GM10266 (cell line): Measurements from ENCODE around the gene PLA2G4D.

Source experiments
- DNase-seq: peaks from one replicate; pipeline ENCODE4 v3.0.0; 2012; ENCODE audit errors: extremely low spot score
- TF ChIP-seq, protein P1 (sequence below): IDR thresholded peaks from 2 replicates; pipeline ENCODE4 v1.5.1; 2012; ENCODE audit warnings: mild to moderate bottlenecking, low read depth; ENCODE audit not compliant: control insufficient read depth, insufficient read depth; ENCODE audit errors: missing control alignments

The PLA2G4D gene

GRCh38 chr15:42080186-42080918 is 14.0 kb downstream of the PLA2G4D start:
- DNase-seq = no peak
- TF ChIP-seq, protein P1, sequence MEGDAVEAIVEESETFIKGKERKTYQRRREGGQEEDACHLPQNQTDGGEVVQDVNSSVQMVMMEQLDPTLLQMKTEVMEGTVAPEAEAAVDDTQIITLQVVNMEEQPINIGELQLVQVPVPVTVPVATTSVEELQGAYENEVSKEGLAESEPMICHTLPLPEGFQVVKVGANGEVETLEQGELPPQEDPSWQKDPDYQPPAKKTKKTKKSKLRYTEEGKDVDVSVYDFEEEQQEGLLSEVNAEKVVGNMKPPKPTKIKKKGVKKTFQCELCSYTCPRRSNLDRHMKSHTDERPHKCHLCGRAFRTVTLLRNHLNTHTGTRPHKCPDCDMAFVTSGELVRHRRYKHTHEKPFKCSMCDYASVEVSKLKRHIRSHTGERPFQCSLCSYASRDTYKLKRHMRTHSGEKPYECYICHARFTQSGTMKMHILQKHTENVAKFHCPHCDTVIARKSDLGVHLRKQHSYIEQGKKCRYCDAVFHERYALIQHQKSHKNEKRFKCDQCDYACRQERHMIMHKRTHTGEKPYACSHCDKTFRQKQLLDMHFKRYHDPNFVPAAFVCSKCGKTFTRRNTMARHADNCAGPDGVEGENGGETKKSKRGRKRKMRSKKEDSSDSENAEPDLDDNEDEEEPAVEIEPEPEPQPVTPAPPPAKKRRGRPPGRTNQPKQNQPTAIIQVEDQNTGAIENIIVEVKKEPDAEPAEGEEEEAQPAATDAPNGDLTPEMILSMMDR = no peak

GRCh38 chr15:42079401-42079908 is 14.9 kb downstream of the PLA2G4D start:
- TF ChIP-seq, protein P1 = no peak
- DNase-seq = no peak

DNA sequence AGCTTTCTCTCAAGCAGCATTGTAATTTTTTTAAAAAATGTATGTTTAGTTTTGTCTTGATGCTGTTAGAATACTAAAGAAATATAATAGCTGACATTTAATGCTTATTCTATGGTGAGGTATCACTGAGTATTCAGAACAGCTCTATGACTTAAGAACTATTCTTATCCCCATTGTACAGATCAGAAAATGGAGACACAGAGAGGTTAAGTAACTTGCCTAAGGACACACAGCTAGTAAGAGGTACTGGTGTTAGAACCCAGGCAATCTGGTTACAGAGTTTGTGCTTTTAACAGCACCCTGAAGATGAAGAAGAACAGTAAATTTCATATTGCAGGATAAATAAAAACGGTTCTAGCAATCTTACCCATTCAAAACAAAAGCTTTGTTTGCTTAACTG is 15.5 kb downstream of the PLA2G4D start:
- TF ChIP-seq, protein P1 = no peak
- no peak for DNase-seq

DNA sequence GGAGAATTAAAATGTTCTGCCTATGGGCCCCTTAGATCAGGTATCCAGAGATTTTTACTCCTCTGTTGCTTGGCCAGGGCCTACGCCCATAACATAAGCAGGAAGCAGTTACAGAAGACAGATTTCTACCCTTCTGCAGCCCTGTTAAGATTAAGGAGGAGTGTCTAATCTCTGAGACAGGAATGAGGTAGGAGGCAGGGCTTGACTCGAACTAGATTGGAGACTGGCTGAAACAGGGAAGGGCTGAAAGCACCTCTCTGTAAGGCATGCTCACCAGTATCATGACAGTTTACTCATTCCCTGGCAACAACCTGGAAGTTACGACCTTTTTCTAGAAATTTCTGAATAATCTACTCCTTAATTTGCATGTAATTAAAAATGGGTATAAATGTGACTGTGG is 16.7 kb downstream of the PLA2G4D start:
- TF ChIP-seq, protein P1 = no peak
- no peak for DNase-seq

DNA sequence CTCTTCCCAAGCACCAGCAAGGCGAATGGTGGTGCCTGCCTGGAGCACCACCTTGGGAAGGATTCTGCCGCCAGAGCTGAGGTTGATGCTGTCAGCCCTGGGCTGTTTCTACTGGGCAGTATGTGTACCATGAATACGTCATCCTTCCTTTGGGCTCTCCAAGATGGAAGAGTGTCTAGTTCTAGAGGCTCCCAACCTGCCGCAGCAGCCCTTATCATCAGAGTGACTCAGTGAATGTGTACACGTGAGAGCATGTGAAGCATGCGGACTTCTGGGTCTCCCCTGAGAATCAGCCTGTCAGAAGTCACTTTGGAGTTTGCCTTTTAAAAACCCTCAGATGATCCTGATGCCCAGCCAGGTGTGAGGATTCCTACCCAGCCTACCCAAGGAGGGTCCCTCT is 20.9 kb downstream of the PLA2G4D start:
- DNase-seq = no peak
- TF ChIP-seq, protein P1 = no peak

DNA sequence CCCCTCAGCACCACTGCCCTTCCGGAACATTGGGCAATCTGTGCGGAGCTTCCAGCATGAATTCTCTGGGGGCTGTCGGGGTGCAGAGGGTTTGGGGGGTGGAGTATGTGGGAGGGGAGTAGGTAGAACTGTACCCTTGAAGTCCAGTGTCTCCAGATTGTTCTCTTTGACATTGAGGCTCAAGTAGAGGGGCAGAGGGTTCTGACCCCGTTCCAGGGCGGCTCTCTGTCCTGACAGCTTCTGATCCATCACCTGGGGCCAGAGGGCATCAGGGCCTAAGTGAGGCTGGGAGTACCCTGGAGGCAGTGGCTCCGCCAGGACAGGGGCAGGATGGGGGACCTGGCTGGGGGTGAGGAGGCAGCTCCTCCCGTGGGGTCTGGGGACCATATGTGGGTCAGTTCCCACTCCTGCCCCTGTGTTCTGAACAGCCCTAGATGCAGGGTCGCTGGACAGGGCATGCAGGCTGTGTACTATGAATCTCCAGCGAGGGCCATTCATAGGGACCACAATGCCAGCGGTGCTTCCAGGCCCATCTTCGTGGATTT is 22.1 kb downstream of the PLA2G4D start:
- TF ChIP-seq, protein P1 = no peak
- no peak for DNase-seq

DNA sequence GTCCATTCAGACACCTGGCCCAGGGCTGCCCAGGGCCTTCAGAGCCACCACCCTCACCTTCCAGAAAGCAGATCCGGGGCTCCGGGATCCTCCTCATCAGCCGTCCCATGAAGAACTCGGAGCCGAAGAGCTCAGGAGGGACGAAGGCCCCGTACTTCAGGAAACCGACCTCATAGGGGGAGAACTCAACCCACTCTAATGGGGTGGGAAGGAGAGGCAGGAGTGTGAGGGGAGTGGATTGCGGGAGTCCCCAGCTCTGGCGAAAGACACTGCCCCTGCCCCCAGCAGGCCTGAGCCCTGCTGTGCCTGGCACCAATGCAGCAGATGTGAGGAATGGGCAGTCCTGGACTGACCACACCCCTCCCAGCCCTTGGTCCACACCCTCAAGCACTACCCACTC is 22.6 kb downstream of the PLA2G4D start:
- TF ChIP-seq, protein P1 = no peak
- no peak for DNase-seq
